Sigmoid colon (tissue), 4 donors: ENCODE data around the gene NRG3.

Source experiments
- CTCF ChIP-seq, 4 experiments: fragments of 450-650 bp in 3 of 4; fragments of 200-600 bp in 1 of 4; IDR thresholded peaks; one replicate each; pipeline ENCODE4 v1.5.1; 2016 to 2019; ENCODE audit warnings: antibody characterized with exemption in 4 of 4, mild to moderate bottlenecking in 3 of 4, moderate library complexity in 2 of 4
- POLR2AphosphoS5 ChIP-seq, 4 donors: sonication (generic); formaldehyde crosslinking; IDR thresholded peaks; one replicate each; pipeline ENCODE4 v1.6.1; 2017; ENCODE audit warnings: antibody characterized with exemption in 4 of 4

GRCh38 chr10:82572744-82573143 lies 697.8 kb downstream of the NRG3 start:
- TF ChIP-seq CTCF (IDR thresholded peaks at IDR 0.05): no peak
- no peak for TF ChIP-seq POLR2AphosphoS5 (IDR thresholded peaks at IDR 0.05)
